LNCaP clone FGC (cell line): ENCODE measurements around the gene CRYGB.
"Not testable (repeated sequence)": the region's sequence is repeated elsewhere in the genome, so short reads cannot be mapped to it uniquely, and the experiment has no call there.

Experiments used
- DNase-seq: peaks from one replicate; pipeline ENCODE4 v3.0.0-alpha.2; 2011; ENCODE audit warnings: low read depth
- H3K4me3 ChIP-seq: 2 replicates; pipeline ENCODE4 v1.5.1; 2011; ENCODE audit warnings: mild to moderate bottlenecking, low read depth, low read length, control low read depth
- TF ChIP-seq, protein P1 (sequence below): IDR thresholded peaks from 2 replicates; pipeline ENCODE4 v1.5.1; 2012; ENCODE audit warnings: mild to moderate bottlenecking; ENCODE audit not compliant: control insufficient read depth, insufficient read depth; ENCODE audit errors: extremely low read depth

The CRYGB gene

DNA sequence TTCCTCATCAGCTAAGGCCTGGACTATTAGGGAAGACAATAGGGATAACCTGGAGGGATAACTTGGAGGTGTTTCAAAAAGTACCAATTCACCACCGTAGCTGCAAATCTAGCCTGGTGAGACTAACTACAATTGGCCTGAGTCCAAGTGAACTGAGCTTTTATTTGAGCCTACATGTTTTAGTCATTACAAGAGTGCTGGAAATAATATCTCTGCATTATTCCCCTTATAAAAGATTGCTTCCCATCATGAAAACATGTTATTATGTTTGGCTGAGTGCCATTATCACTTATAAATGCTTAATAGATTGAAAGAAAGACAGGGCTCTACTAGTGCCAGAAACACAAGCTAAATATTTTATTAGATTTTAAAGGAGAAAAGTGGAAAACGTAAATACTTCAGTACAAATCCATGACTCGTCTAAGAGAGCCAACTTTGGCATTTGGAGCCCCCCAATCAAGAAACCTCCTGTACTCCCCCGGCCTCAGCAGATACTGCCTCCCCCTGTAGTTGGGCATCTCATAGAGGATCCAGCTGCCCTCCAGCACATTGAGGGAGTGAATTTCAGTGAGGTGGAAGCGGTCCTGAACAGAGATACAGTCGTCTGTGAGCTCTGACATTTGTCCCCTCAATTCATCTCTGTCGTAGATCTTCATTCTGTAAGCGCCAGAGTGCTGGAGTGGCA, 3.6 kb downstream of the CRYGB start:
- H3K4me3 ChIP-seq, result no peak overlapping the region
- DNase-seq, result peak; percentile 50
- TF ChIP-seq, protein P1, sequence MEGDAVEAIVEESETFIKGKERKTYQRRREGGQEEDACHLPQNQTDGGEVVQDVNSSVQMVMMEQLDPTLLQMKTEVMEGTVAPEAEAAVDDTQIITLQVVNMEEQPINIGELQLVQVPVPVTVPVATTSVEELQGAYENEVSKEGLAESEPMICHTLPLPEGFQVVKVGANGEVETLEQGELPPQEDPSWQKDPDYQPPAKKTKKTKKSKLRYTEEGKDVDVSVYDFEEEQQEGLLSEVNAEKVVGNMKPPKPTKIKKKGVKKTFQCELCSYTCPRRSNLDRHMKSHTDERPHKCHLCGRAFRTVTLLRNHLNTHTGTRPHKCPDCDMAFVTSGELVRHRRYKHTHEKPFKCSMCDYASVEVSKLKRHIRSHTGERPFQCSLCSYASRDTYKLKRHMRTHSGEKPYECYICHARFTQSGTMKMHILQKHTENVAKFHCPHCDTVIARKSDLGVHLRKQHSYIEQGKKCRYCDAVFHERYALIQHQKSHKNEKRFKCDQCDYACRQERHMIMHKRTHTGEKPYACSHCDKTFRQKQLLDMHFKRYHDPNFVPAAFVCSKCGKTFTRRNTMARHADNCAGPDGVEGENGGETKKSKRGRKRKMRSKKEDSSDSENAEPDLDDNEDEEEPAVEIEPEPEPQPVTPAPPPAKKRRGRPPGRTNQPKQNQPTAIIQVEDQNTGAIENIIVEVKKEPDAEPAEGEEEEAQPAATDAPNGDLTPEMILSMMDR, result no peak

DNA sequence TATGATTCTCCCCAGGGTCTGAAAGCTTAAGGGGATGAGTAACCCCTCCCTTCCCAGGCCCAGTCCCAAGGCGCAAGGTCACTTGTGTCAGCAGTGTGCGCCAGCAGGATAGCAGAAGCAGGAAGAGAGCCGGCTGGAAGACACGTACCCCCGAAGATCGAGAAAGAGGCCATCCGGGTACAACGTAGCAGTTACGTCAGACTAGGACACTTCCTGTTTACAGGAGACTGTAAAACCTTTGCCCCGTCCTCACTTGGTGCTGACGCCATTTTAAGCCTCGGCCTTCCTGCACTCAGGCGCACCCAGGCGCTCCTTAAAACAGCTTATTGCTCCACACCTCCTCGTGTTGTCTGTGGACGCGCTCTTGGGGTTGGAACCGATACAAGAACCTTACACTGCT, 6.5 kb downstream of the CRYGB start:
- H3K4me3 ChIP-seq, result no peak overlapping the region
- DNase-seq, result no peak
- TF ChIP-seq, protein P1, result no peak

DNA sequence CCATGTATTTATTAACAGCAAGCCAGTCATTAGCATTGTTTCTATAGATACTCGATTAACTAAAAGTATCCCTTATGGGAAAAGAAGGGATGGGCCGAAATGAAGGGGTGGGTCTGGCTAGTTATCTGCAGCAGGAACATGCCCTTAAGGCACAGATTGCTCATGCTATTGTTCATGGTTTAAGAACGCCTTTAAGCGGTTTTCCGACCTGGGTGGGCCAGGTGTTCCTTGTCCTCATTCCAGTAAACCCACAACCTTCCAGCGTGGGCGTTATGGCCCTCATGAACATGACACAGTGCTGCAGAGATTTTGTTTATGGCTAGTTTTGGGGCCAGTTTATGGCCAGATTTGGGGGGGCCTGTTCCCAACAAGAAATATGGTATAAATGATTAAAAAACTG, 7.6 kb downstream of the CRYGB start:
- not testable (repeated sequence) for DNase-seq, H3K4me3 ChIP-seq

DNA sequence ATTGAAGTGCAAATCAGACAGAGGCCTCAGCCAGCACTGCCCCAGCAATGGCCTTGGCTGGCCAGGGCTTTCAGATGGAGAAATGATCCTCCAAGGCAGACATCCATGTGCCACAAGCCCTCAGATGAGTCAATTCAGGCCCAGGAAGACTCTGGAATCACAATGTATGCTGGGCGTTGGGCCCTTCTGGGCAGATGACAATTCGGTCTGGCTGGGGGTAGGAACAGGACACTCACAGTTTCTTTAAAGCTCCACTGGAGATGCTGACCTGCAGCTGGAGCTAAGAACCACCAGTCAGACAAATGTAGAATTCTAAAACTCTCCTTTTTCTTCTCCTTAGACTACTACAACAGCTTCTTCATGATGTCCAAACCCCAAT, 9.3 kb downstream of the CRYGB start:
- TF ChIP-seq, protein P1, result no peak
- H3K4me3 ChIP-seq, result no peak overlapping the region
- no peak for DNase-seq

DNA sequence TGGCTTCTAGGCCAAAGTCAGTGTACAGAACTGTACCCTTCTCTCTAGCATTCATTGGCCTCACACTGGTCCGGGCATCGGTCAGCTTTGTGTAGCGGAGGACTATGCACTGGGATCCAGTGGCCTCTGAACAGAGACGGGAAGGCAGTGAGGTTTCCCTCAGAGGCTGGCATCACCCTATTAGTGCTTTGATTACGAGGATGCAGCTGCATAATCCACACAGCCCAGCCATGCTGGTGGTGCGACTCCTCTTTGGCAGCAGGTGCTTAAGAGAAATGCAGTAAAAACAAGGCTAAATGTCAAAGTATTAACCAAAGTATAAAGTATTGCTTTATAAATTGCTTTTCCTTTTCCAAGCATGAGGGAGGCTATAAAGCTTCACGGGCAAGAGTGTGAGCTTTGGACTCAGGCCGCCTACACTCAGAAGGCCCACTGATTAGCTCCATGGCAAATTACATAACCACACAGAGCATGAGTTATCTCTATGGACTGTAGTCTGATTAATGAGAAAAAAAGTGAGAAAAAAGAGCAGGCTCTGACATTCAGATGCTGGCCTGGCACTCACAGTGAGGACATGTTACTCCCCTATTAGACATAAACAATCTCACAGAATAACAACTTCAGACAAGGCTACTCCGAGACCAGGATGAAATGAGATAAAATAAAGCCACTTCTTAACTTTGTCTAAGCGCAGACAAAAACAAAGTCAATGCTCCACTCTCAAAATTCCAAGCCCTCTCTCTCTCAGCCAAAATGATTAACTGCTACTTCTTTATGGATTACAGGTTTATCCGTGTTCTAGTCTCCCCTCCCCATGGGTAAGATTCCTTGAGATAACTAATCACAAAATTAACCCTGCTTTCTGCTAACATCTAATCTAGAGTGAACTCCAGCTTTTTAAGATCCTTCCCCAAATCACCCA, 9.9 kb downstream of the CRYGB start:
- TF ChIP-seq, protein P1, result no peak
- no peak overlapping the region for H3K4me3 ChIP-seq
- DNase-seq, result no peak

DNA sequence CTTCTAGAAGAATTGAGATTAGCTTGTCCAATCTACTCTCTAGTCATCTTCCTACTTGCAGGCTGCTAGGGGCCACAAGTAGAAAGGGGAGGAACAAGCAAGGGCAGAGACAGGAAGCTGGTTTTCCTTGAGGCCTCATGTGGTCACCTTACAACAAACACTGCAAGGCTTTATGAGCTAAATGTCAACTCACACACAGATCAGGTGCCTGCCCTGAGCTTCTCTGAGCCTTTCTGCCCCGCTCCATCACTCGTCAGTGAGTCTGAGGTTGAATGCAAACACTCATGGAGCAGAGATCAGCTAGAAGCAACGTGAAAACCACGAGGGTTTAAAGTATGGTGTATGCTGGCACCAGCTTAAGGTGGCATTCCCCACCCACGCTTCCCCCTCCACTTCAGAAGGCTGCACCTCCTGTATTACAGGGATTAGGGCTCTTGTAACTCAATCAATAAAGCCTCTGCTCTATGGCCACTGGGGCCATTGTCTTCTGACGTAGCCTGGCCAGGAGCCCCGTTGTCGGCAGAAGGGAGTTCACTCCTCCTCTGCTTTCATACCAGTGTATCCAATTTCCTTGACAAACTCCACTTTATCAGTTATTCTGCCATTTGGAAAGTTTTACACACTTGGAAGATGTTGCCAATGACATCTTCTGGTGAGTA, 10.9 kb downstream of the CRYGB start:
- no peak overlapping the region for H3K4me3 ChIP-seq
- DNase-seq, result no peak
- TF ChIP-seq, protein P1, result no peak

DNA sequence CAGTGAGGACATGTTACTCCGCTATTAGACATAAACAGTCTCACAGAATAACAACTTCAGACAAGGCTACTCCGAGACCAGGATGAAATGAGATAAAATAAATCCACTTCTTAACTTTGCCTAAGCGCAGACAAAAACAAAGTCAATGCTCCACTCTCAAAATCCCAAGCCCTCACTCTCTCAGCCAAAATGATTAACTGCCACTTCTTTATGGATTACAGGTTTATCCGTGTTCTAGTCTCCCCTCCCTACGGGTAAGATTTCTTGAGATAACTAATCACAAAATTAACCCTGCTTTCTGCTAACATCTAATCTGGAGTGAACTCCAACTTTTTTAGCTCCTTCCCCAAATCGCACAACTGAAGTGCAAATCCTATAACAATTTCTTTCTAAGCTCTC, 15.2 kb downstream of the CRYGB start:
- TF ChIP-seq, protein P1, result no peak
- H3K4me3 ChIP-seq, result no peak overlapping the region
- DNase-seq, result no peak
